Loucy (cell line): ENCODE results near the gene ACCS.

Experiments used
- H2AFZ ChIP-seq: fragments of 200-600 bp; sonication (generic); 2 replicates; pipeline ENCODE4 v1.6.0; 2016; ENCODE audit warnings: antibody characterized with exemption, mild to moderate bottlenecking, low read length, moderate library complexity
- H3F3A ChIP-seq: fragments of 200-600 bp; 2 replicates; pipeline ENCODE4 v1.6.0; 2016; ENCODE audit warnings: antibody characterized with exemption, low read depth, mild to moderate bottlenecking
- H3K27me3 ChIP-seq: fragments of 200-600 bp; sonication (generic); 2 replicates; pipeline ENCODE4 v1.6.1; 2014; ENCODE audit warnings: low read length, mild to moderate bottlenecking; ENCODE audit not compliant: insufficient read depth, poor library complexity, severe bottlenecking
- H3K36me3 ChIP-seq: fragments of 200-600 bp; sonication (generic); 2 replicates; pipeline ENCODE4 v1.6.1; 2016; ENCODE audit warnings: low read length; ENCODE audit not compliant: insufficient read depth
- H3K4me1 ChIP-seq: fragments of 200-600 bp; sonication (generic); 2 replicates; pipeline ENCODE4 v1.5.1; 2014; ENCODE audit warnings: low read length, mild to moderate bottlenecking; ENCODE audit not compliant: insufficient read depth, poor library complexity, severe bottlenecking
- H3K4me2 ChIP-seq: fragments of 200-600 bp; sonication (generic); 2 replicates; pipeline ENCODE4 v1.6.0; 2014; ENCODE audit warnings: antibody characterized with exemption, low read length, low read depth, mild to moderate bottlenecking; ENCODE audit not compliant: poor library complexity, severe bottlenecking
- H3K4me3 ChIP-seq: fragments of 200-600 bp; sonication (generic); 2 replicates; pipeline ENCODE4 v1.5.1; 2014; ENCODE audit warnings: low read length, mild to moderate bottlenecking, mixed read lengths; ENCODE audit not compliant: poor library complexity, severe bottlenecking
- H3K79me2 ChIP-seq: fragments of 200-600 bp; sonication (generic); 2 replicates; pipeline ENCODE4 v1.6.1; 2014; ENCODE audit warnings: low read length; ENCODE audit not compliant: insufficient read depth
- H3K9ac ChIP-seq: fragments of 200-600 bp; sonication (generic); 2 replicates; pipeline ENCODE4 v1.6.0; 2014; ENCODE audit warnings: mild to moderate bottlenecking, low read depth, low read length, moderate library complexity; ENCODE audit not compliant: poor library complexity, severe bottlenecking
- H3K9me2 ChIP-seq: fragments of 200-600 bp; sonication (generic); replicated peaks from 2 replicates; pipeline ENCODE4 v1.6.1; 2016; ENCODE audit warnings: low read depth, low read length, mixed read lengths
- H3K9me3 ChIP-seq: fragments of 200-600 bp; sonication (generic); 2 replicates; pipeline ENCODE4 v1.6.1; 2014; ENCODE audit warnings: mild to moderate bottlenecking, antibody characterized with exemption, low read length, low read depth; ENCODE audit not compliant: insufficient read depth
- H4K20me1 ChIP-seq: fragments of 200-600 bp; sonication (generic); 2 replicates; pipeline ENCODE4 v1.6.0; 2014; ENCODE audit warnings: antibody characterized with exemption, low read length, mild to moderate bottlenecking; ENCODE audit not compliant: insufficient read depth, poor library complexity, severe bottlenecking
- EZH2phosphoT487 ChIP-seq: fragments of 200-600 bp; IDR thresholded peaks from 2 replicates; pipeline ENCODE4 v1.6.1; 2018; ENCODE audit warnings: antibody characterized with exemption, mild to moderate bottlenecking, moderate library complexity, borderline replicate concordance
- TF ChIP-seq, protein P1 (sequence below): fragments of 200-600 bp; sonication (generic); conservative IDR thresholded peaks from 2 replicates; pipeline ENCODE4 v1.5.1; 2014; ENCODE audit warnings: mild to moderate bottlenecking, antibody characterized with exemption, low read length

The ACCS gene

DNA sequence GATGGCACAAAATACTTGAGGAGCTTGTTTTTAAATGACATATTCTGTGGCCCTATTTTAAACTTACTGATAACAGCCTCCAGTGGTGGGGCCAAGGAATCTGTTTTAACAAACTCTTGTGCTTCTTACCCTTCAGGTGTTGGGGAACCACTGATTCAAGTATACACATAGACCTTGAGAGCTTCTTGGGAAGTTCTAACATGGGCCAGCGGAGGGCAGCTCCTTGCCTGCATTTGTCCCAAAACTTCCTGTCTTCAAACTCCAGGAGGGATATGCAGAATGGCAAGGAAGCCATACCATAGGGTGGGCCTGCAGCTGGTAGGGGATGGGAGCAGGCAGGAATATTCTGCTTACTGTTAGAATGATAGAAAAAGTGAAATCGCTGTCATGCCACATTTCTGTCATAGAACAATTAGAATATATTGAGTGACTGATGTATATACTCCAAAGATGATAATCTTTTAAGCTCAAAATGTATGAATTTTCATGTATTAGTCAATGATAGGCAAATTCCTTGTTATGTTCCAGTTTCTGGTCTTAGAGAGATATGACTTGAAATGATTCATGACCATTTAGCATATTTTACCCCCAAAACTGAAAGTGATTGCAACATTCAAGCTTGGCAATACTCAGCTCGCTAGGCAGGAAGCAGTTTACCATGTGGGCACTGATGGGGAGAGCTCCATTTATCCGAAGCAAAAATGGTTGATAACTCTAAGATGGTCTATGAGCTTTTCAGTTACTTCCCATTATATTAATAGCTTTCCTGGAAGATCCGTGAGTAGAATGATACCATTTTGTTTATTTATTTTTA is 38.6 kb downstream of the ACCS start:
- Histone ChIP-seq H3K9ac (no peak overlapping the region), H3K4me3 (no peak overlapping the region), H3K9me2 (no peaks in the 10 kb centered on the region), H3K9me3 (no peaks in the 10 kb centered on the region), H3K79me2 (peaks cover 16% of the 10 kb centered on the region; the same call in 1 of the 2 replicates), H3K4me2 (peak overlapping the region; percentile 42), H4K20me1 (peaks cover 7% of the 10 kb centered on the region), H2AFZ (no peak overlapping the region), H3K36me3 (peaks cover 21% of the 10 kb centered on the region; the same call in 1 of the 2 replicates), H3K27me3 (no peaks in the 10 kb centered on the region), H3F3A (no peaks in the 10 kb centered on the region), H3K4me1 (peaks cover 24% of the 10 kb centered on the region)
- TF ChIP-seq EZH2phosphoT487: no peak
- TF ChIP-seq, protein P1, sequence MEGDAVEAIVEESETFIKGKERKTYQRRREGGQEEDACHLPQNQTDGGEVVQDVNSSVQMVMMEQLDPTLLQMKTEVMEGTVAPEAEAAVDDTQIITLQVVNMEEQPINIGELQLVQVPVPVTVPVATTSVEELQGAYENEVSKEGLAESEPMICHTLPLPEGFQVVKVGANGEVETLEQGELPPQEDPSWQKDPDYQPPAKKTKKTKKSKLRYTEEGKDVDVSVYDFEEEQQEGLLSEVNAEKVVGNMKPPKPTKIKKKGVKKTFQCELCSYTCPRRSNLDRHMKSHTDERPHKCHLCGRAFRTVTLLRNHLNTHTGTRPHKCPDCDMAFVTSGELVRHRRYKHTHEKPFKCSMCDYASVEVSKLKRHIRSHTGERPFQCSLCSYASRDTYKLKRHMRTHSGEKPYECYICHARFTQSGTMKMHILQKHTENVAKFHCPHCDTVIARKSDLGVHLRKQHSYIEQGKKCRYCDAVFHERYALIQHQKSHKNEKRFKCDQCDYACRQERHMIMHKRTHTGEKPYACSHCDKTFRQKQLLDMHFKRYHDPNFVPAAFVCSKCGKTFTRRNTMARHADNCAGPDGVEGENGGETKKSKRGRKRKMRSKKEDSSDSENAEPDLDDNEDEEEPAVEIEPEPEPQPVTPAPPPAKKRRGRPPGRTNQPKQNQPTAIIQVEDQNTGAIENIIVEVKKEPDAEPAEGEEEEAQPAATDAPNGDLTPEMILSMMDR: peak; percentile 34

DNA sequence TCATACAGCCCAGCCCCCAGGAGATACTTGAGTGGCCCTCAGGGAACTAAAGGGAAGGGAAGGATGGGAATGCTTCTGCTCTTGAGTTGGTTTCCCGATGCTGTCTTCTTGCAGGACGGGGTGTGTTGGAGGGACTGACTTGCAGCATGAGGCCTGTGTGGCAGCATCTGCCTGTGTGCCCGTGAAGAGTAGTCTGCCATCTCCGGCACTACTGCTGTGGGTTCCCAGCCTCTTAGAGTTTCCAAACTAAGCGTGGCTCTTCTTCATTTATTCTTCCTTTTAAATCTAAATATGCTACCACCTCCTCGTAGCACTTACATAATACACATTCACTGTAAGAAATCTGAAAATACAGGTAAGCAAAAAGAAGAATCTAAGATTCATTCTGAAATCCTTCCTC is 42.2 kb downstream of the ACCS start:
- TF ChIP-seq, protein P1: no peak
- no peak for TF ChIP-seq EZH2phosphoT487
- H3K9ac ChIP-seq: no peak overlapping the region
- no peaks in the 10 kb centered on the region for H3K9me2 ChIP-seq
- H3K4me1 ChIP-seq: peaks cover 18% of the 10 kb centered on the region
- H3F3A ChIP-seq: no peaks in the 10 kb centered on the region
- no peaks in the 10 kb centered on the region for H3K9me3 ChIP-seq
- H3K4me2 ChIP-seq: no peak overlapping the region
- H3K27me3 ChIP-seq: no peaks in the 10 kb centered on the region
- H3K79me2 ChIP-seq: peaks cover 10% of the 10 kb centered on the region; the same call in 1 of the 2 replicates
- no peaks in the 10 kb centered on the region for H4K20me1 ChIP-seq
- H3K36me3 ChIP-seq: peaks cover 49% of the 10 kb centered on the region
- no peak overlapping the region for H3K4me3 ChIP-seq
- no peak overlapping the region for H2AFZ ChIP-seq

DNA sequence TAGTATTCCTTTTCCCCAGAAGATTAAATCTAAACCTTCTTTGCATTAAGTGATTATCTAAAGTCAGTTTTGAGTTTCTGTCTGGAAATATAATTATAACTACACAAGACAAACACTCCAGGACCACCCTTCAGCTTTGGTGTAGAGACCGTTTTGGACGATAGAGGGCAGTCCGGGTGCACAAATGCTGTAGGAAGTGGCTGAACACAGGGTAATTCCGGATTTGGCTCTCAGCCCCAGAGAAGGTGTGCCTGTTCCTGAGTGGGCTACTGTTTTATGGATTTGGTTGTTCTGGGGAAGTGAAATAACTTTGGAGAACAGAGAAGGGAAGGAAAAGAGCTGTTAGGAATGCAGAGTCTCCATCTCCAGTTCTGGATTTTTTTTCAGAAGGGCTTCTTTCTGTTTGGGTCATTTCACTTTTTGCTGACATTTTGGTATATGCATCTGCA is 44.2 kb downstream of the ACCS start:
- Histone ChIP-seq H2AFZ (no peak overlapping the region), H3K4me3 (no peak overlapping the region), H3K79me2 (no peaks in the 10 kb centered on the region), H4K20me1 (no peaks in the 10 kb centered on the region), H3K36me3 (peaks cover 68% of the 10 kb centered on the region), H3K9me2 (no peaks in the 10 kb centered on the region), H3K4me2 (peak overlapping the region; percentile 38), H3K9ac (peak overlapping the region; percentile 14), H3F3A (no peaks in the 10 kb centered on the region), H3K27me3 (no peaks in the 10 kb centered on the region), H3K9me3 (no peaks in the 10 kb centered on the region), H3K4me1 (peaks cover 3% of the 10 kb centered on the region)
- TF ChIP-seq, protein P1: peak; percentile 96
- TF ChIP-seq EZH2phosphoT487: no peak
